CD4-positive, alpha-beta T cell (primary cell): ENCODE results near the gene GOLGB1. TPM values are rescaled to one million over a fixed set of nuclear protein-coding genes. Genes with fewer than 3 reads are reported as not detected.
"Not testable (repeated sequence)": the region's sequence is repeated elsewhere in the genome, so short reads cannot be mapped to it uniquely, and the experiment has no call there.

Source experiments
- ATAC-seq: fragments of 200-7000 bp; cut with Tn5 transposase; one replicate; pipeline ENCODE4 v1.10.0; 2022; ENCODE audit warnings: mild to moderate bottlenecking; ENCODE audit not compliant: poor library complexity
- CTCF ChIA-PET: fragments of 350-600 bp; sonication (Branson Sonifier 250); formaldehyde crosslinking; loops from one replicate; lab custom pipeline; 2021; ENCODE audit warnings: antibody characterized with exemption, inconsistent platforms; lab: Charles Lee
- POLR2A ChIA-PET: fragments of 350-600 bp; sonication (Branson Sonifier 250); formaldehyde crosslinking; loops from one replicate; lab custom pipeline; 2021; ENCODE audit warnings: antibody characterized with exemption, inconsistent platforms; lab: Charles Lee
- DNase-seq, 14 experiments: peaks; one replicate each; pipeline ENCODE4 v3.0.0-alpha.2; 2013 to 2020; ENCODE audit warnings: mixed read lengths in 2 of 14
- H3K27ac ChIP-seq, 2 donors: one replicate each; pipeline versions ENCODE4 v1.5.1 to v1.7.0; 2013; ENCODE audit warnings: low read length in 2 of 2, low read depth in 1 of 2, mild to moderate bottlenecking in 1 of 2
- H3K27me3 ChIP-seq, 2 experiments: 1 replicate in 1 of 2; 2 replicates in 1 of 2; pipeline versions ENCODE4 v1.6.1 to v1.7.0; 2013; ENCODE audit warnings: low read length in 2 of 2, control low read depth in 1 of 2, mild to moderate bottlenecking in 1 of 2, moderate library complexity in 1 of 2; ENCODE audit not compliant: insufficient read depth in 2 of 2, control insufficient read depth in 1 of 2
- H3K36me3 ChIP-seq: one replicate; pipeline ENCODE4 v1.6.1; 2013; ENCODE audit warnings: low read length, control low read depth; ENCODE audit not compliant: insufficient read depth
- H3K4me1 ChIP-seq: one replicate; pipeline ENCODE4 v1.6.1; 2013; ENCODE audit warnings: low read length, control low read depth; ENCODE audit not compliant: insufficient read depth
- H3K4me3 ChIP-seq: one replicate; pipeline ENCODE4 v1.5.1; 2013; ENCODE audit warnings: mild to moderate bottlenecking, low read length, moderate library complexity
- H3K9me3 ChIP-seq, 2 experiments: 1 replicate in 1 of 2; 2 replicates in 1 of 2; pipeline versions ENCODE4 v1.6.1 to v1.7.0; 2013; ENCODE audit warnings: low read length in 2 of 2, mild to moderate bottlenecking in 2 of 2, control low read depth in 1 of 2, moderate library complexity in 1 of 2; ENCODE audit not compliant: control insufficient read depth in 1 of 2, insufficient read depth in 1 of 2
- H3K27ac Mint-ChIP-seq: one replicate; pipeline ENCODE4 v1.8.0; 2020; ENCODE audit warnings: mixed read lengths
- H3K27me3 Mint-ChIP-seq: one replicate; pipeline ENCODE4 v1.8.0; 2021; ENCODE audit warnings: mixed read lengths
- H3K36me3 Mint-ChIP-seq: one replicate; pipeline ENCODE4 v1.8.0; 2021; ENCODE audit warnings: low read depth, mixed read lengths
- H3K4me1 Mint-ChIP-seq: one replicate; pipeline ENCODE4 v1.8.0; 2021; ENCODE audit warnings: low read depth, mixed read lengths
- H3K4me3 Mint-ChIP-seq: one replicate; pipeline ENCODE4 v1.8.0; 2020; ENCODE audit warnings: mild to moderate bottlenecking, mixed read lengths
- H3K9me3 Mint-ChIP-seq: one replicate; pipeline ENCODE4 v1.8.0; 2020; ENCODE audit warnings: mixed read lengths
- CTCF ChIP-seq: fragments of 200-600 bp; IDR thresholded peaks from one replicate; pipeline ENCODE4 v1.8.0; 2022; ENCODE audit warnings: antibody characterized with exemption, mild to moderate bottlenecking
- intact Hi-C, 2 experiments: fragments of 100-400 bp; cut with DNase I in 1 of 2; cut with micrococcal nuclease in 1 of 2; formaldehyde crosslinking; loops; one replicate each; pipeline versions ENCODE4 v1.15.1 to v1.9.0; 2023 to 2025; cut with DNase I, micrococcal nuclease
- total RNA-seq, 174 experiments: library from RNA in 2 of 174; stranded (reverse) in 2 of 174; gene quantifications; one replicate each; pipeline ENCODE4 v1.2.3 and lab custom pipeline; 2021 to 2026

The GOLGB1 gene
- total RNA-seq, 2 experiments from 2014 or later = 49.8 to 50.2 TPM

- Mint-ChIP-seq H3K4me3 (no peak overlapping the region), H3K27me3 (no peaks in the 10 kb centered on the region), H3K27ac (no peak overlapping the region), H3K36me3 (peaks cover 19% of the 10 kb centered on the region), H3K9me3 (no peaks in the 10 kb centered on the region), H3K4me1 (peaks cover 5% of the 10 kb centered on the region)
- TF ChIP-seq CTCF = no peak
- no peaks in the 10 kb centered on the region for H3K9me3 ChIP-seq
- H3K27me3 ChIP-seq = no peaks in the 10 kb centered on the region
- POLR2A ChIA-PET = no interaction called here
- no peak for ATAC-seq
- no peak overlapping the region for H3K27ac ChIP-seq
- CTCF ChIA-PET = no interaction called here
- no peak for DNase-seq
- no peaks in the 10 kb centered on the region for H3K4me1 ChIP-seq
- no peak overlapping the region for H3K4me3 ChIP-seq
- H3K36me3 ChIP-seq = peaks cover 67% of the 10 kb centered on the region
- intact Hi-C loops = no loop called here
Observed at GRCh38 chr3:121696186-121696585, 53.4 kb downstream of the GOLGB1 start.

GRCh38 chr3:121692010-121692699, 57.4 kb downstream of the GOLGB1 start:
- ChIA-PET CTCF (interaction anchor here (1.4 kb wide), 1 partner anchor 8 kb away, joined by 3 read pairs; no protein-coding TSS in a partner anchor), POLR2A (no interaction called here)
- no peak for TF ChIP-seq CTCF
- no peak overlapping the region for H3K4me3 ChIP-seq
- ATAC-seq (no peak), DNase-seq (no peak)
- H3K27me3 ChIP-seq = no peaks in the 10 kb centered on the region
- H3K27ac Mint-ChIP-seq = no peak overlapping the region
- H3K4me1 Mint-ChIP-seq = no peaks in the 10 kb centered on the region
- peaks cover 57% of the 10 kb centered on the region for H3K36me3 ChIP-seq
- H3K9me3 ChIP-seq = no peaks in the 10 kb centered on the region
- H3K27ac ChIP-seq = no peak overlapping the region
- H3K36me3 Mint-ChIP-seq = peaks cover 12% of the 10 kb centered on the region
- H3K27me3 Mint-ChIP-seq = no peaks in the 10 kb centered on the region
- no peak overlapping the region for H3K4me3 Mint-ChIP-seq
- no peaks in the 10 kb centered on the region for H3K9me3 Mint-ChIP-seq
- no peaks in the 10 kb centered on the region for H3K4me1 ChIP-seq
- intact Hi-C loops = no loop called here

GRCh38 chr3:121690777-121691405, 58.6 kb downstream of the GOLGB1 start:
- DNase-seq = no peak
- H3K36me3 Mint-ChIP-seq = peaks cover 24% of the 10 kb centered on the region
- intact Hi-C loops = no loop called here
- TF ChIP-seq CTCF = no peak
- H3K4me1 ChIP-seq = no peaks in the 10 kb centered on the region
- H3K27ac ChIP-seq = no peak overlapping the region
- no peak for ATAC-seq
- no peak overlapping the region for H3K4me3 ChIP-seq
- peaks cover 52% of the 10 kb centered on the region for H3K36me3 ChIP-seq
- H3K27ac Mint-ChIP-seq = no peak overlapping the region
- ChIA-PET CTCF (interaction anchor here (1.2 to 1.4 kb wide), 2 partner anchors 8 to 9 kb away, joined by 3 read pairs; no protein-coding TSS in a partner anchor), POLR2A (no interaction called here)
- no peak overlapping the region for H3K4me3 Mint-ChIP-seq
- no peaks in the 10 kb centered on the region for H3K4me1 Mint-ChIP-seq
- H3K9me3 ChIP-seq = no peaks in the 10 kb centered on the region
- H3K27me3 Mint-ChIP-seq = no peaks in the 10 kb centered on the region
- H3K9me3 Mint-ChIP-seq = peaks cover 4% of the 10 kb centered on the region
- H3K27me3 ChIP-seq = no peaks in the 10 kb centered on the region

- H3K9me3 ChIP-seq, H3K27me3 ChIP-seq, H3K4me1 ChIP-seq, H3K4me3 ChIP-seq, H3K27ac Mint-ChIP-seq, POLR2A ChIA-PET, H3K27me3 Mint-ChIP-seq, DNase-seq, H3K4me3 Mint-ChIP-seq, H3K27ac ChIP-seq, H3K4me1 Mint-ChIP-seq, intact Hi-C loops, ATAC-seq, CTCF ChIA-PET: not testable (repeated sequence)
- peaks cover 40% of the 10 kb centered on the region for H3K36me3 ChIP-seq
- peaks cover 11% of the 10 kb centered on the region for H3K9me3 Mint-ChIP-seq
- peaks cover 42% of the 10 kb centered on the region for H3K36me3 Mint-ChIP-seq
Observed at GRCh38 chr3:121688747-121689146, 60.8 kb downstream of the GOLGB1 start.
